GM23338 (cell line): ENCODE data around the gene USP48. TPM values are rescaled to one million over a fixed set of nuclear protein-coding genes. Genes with fewer than 3 reads are reported as not detected.

ENCODE experiments used
- ATAC-seq: fragments of 200-7000 bp; cut with Tn5 transposase; 3 replicates; pipeline ENCODE4 v1.9.1; 2020
- DNase-seq: peaks from one replicate; pipeline ENCODE4 v3.0.0-alpha.2; 2015; ENCODE audit warnings: low spot score
- H2AFZ ChIP-seq: fragments of 200-600 bp; sonication (generic); 2 replicates; pipeline ENCODE4 v1.8.0; 2016; ENCODE audit warnings: antibody characterized with exemption, mild to moderate bottlenecking, moderate library complexity
- H3F3A ChIP-seq: fragments of 200-600 bp; sonication (generic); replicated peaks from 2 replicates; pipeline ENCODE4 v1.8.0; 2017; ENCODE audit warnings: antibody characterized with exemption, mixed run types, low read depth
- H3K27ac ChIP-seq: fragments of 200-600 bp; sonication (generic); 2 replicates; pipeline ENCODE4 v1.6.1; 2016; ENCODE audit warnings: low read depth
- H3K27me3 ChIP-seq: fragments of 200-600 bp; sonication (generic); 2 replicates; pipeline ENCODE4 v1.8.0; 2016; ENCODE audit warnings: mild to moderate bottlenecking, mixed run types, moderate library complexity; ENCODE audit not compliant: insufficient read depth
- H3K36me3 ChIP-seq: fragments of 200-600 bp; sonication (generic); 2 replicates; pipeline ENCODE4 v1.8.0; 2016; ENCODE audit warnings: mild to moderate bottlenecking; ENCODE audit not compliant: insufficient read depth
- H3K4me1 ChIP-seq: fragments of 200-600 bp; sonication (generic); 2 replicates; pipeline ENCODE4 v1.8.0; 2016; ENCODE audit warnings: mild to moderate bottlenecking, moderate library complexity; ENCODE audit not compliant: insufficient read depth
- H3K4me2 ChIP-seq: fragments of 200-600 bp; sonication (generic); 2 replicates; pipeline ENCODE4 v1.7.1; 2017; ENCODE audit warnings: mixed run types
- H3K4me3 ChIP-seq: fragments of 200-600 bp; sonication (generic); 2 replicates; pipeline ENCODE4 v1.6.1; 2016; ENCODE audit warnings: mixed run types
- H3K79me2 ChIP-seq: fragments of 200-600 bp; sonication (generic); replicated peaks from 2 replicates; pipeline ENCODE4 v1.8.0; 2017; ENCODE audit warnings: mild to moderate bottlenecking; ENCODE audit not compliant: insufficient read depth
- H3K9me2 ChIP-seq: fragments of 200-600 bp; sonication (generic); 2 replicates; pipeline ENCODE4 v1.8.0; 2017; ENCODE audit not compliant: insufficient read depth
- H4K20me1 ChIP-seq: fragments of 200-600 bp; sonication (generic); replicated peaks from 2 replicates; pipeline ENCODE4 v1.8.0; 2017; ENCODE audit warnings: mild to moderate bottlenecking; ENCODE audit not compliant: insufficient read depth
- H3K27ac Mint-ChIP-seq: 2 replicates; pipeline ENCODE4 v1.8.0; 2020; ENCODE audit warnings: inconsistent platforms, mild to moderate bottlenecking, moderate library complexity, mixed read lengths
- H3K27me3 Mint-ChIP-seq: 3 replicates; pipeline ENCODE4 v1.8.0; 2022; ENCODE audit warnings: low read depth, mild to moderate bottlenecking, moderate library complexity, mixed read lengths, inconsistent platforms; ENCODE audit not compliant: insufficient read depth, poor library complexity
- H3K36me3 Mint-ChIP-seq: 3 replicates; pipeline ENCODE4 v1.8.0; 2021; ENCODE audit warnings: low read depth, mild to moderate bottlenecking, inconsistent platforms, moderate library complexity, mixed read lengths
- H3K4me1 Mint-ChIP-seq: 3 replicates; pipeline ENCODE4 v1.8.0; 2020; ENCODE audit warnings: mild to moderate bottlenecking, inconsistent platforms, mixed read lengths
- H3K4me3 Mint-ChIP-seq: 3 replicates; pipeline ENCODE4 v1.8.0; 2021; ENCODE audit warnings: moderate library complexity, mild to moderate bottlenecking, inconsistent platforms, mixed read lengths
- H3K9me3 Mint-ChIP-seq: 3 replicates; pipeline ENCODE4 v1.8.0; 2020; ENCODE audit warnings: moderate library complexity, mild to moderate bottlenecking, inconsistent platforms, mixed read lengths
- CREB1 ChIP-seq: fragments of 250-450 bp; sonication (Bioruptor Pico); IDR thresholded peaks from 2 replicates; pipeline ENCODE4 v1.5.0; 2020; ENCODE audit warnings: low read depth, mild to moderate bottlenecking, moderate library complexity
- CTCF ChIP-seq, 2 experiments: fragments of 200-600 bp in 1 of 2; sonication (generic) in 1 of 2; conservative IDR thresholded peaks; 2 replicates each; pipeline versions ENCODE4 v1.5.1 to v1.6.1; 2016 to 2017; ENCODE audit warnings: antibody characterized with exemption in 2 of 2, low read depth in 2 of 2, mild to moderate bottlenecking in 2 of 2, moderate library complexity in 1 of 2
- ETS1 ChIP-seq: IDR thresholded peaks from 2 replicates; pipeline ENCODE4 v1.6.1; 2016; ENCODE audit warnings: antibody characterized with exemption
- EZH2 ChIP-seq: fragments of 200-600 bp; sonication (generic); IDR thresholded peaks from one replicate; pipeline ENCODE4 v1.8.0; 2017; ENCODE audit warnings: antibody characterized with exemption, mild to moderate bottlenecking, low read depth; ENCODE audit not compliant: unreplicated experiment
- EZH2phosphoT487 ChIP-seq: fragments of 200-600 bp; sonication (generic); IDR thresholded peaks from one replicate; pipeline ENCODE4 v1.8.1; 2018; ENCODE audit warnings: antibody characterized with exemption; ENCODE audit not compliant: unreplicated experiment
- JUNB ChIP-seq: IDR thresholded peaks from one replicate; pipeline ENCODE4 v1.6.1; 2016; ENCODE audit warnings: antibody characterized with exemption; ENCODE audit not compliant: unreplicated experiment
- NANOG ChIP-seq: IDR thresholded peaks from 2 replicates; pipeline ENCODE4 v1.6.1; 2016; ENCODE audit warnings: antibody characterized with exemption, borderline replicate concordance
- POLR2AphosphoS5 ChIP-seq: IDR thresholded peaks from 2 replicates; pipeline ENCODE4 v1.6.1; 2016; ENCODE audit warnings: antibody characterized with exemption, low read depth
- REST ChIP-seq: IDR thresholded peaks from one replicate; pipeline ENCODE4 v1.6.1; 2018; ENCODE audit warnings: antibody characterized with exemption; ENCODE audit not compliant: unreplicated experiment
- STAT1 ChIP-seq: IDR thresholded peaks from one replicate; pipeline ENCODE4 v1.6.1; 2016; ENCODE audit warnings: antibody characterized with exemption; ENCODE audit not compliant: unreplicated experiment
- ZNF114 ChIP-seq: fragments of 250-450 bp; sonication (Bioruptor Pico); IDR thresholded peaks from 2 replicates; pipeline ENCODE4 v1.5.0; 2020; ENCODE audit warnings: mild to moderate bottlenecking, moderate library complexity
- ZNF331 ChIP-seq: fragments of 250-450 bp; sonication (Bioruptor Pico); IDR thresholded peaks from 2 replicates; pipeline ENCODE4 v1.5.0; 2020; ENCODE audit warnings: low read depth, mild to moderate bottlenecking, moderate library complexity
- ZNF462 ChIP-seq: fragments of 250-450 bp; sonication (Bioruptor Pico); IDR thresholded peaks from 2 replicates; pipeline ENCODE4 v1.5.0; 2020; ENCODE audit warnings: mild to moderate bottlenecking, moderate library complexity
- polyA plus RNA-seq: library from polyadenylated mRNA; unstranded; fragments of >200 nt; fragmentation: Nextera tagmentation; extraction: Ambion mirVana; gene quantifications from 2 replicates; pipeline ENCODE4 v1.2.1, GENCODE V29; 2016
- total RNA-seq: library from RNA; depleted of rRNA; stranded (reverse); fragments of >200 nt; shearing (Covaris generic); gene quantifications from 2 replicates; pipeline ENCODE4 v1.2.3, GENCODE V29; 2014

Gene USP48
- total and polyA plus RNA-seq, 2 experiments from 2014 or later: 85.9 to 151 TPM

GRCh38 chr1:21662426-21663247, 120.3 kb downstream of the USP48 start:
- Histone ChIP-seq H3K27me3 (peaks cover 17% of the 10 kb centered on the region), H3K9me2 (no peaks in the 10 kb centered on the region), H2AFZ (no peak overlapping the region), H3K36me3 (no peaks in the 10 kb centered on the region), H3K4me3 (no peak overlapping the region), H3K4me2 (no peak overlapping the region), H3K27ac (no peak overlapping the region), H4K20me1 (no peaks in the 10 kb centered on the region), H3K79me2 (no peaks in the 10 kb centered on the region), H3K4me1 (no peaks in the 10 kb centered on the region; the same call in 1 of the 2 replicates), H3F3A (0 out of 2 replicates have a peak, but pooled peaks cover 4% of the 10 kb centered on the region)
- Mint-ChIP-seq H3K9me3 (no peaks in the 10 kb centered on the region), H3K4me1 (peaks cover 20% of the 10 kb centered on the region), H3K4me3 (no peak overlapping the region), H3K36me3 (no peaks in the 10 kb centered on the region), H3K27me3 (peaks cover 25% of the 10 kb centered on the region), H3K27ac (no peak overlapping the region)
- TF ChIP-seq POLR2AphosphoS5: no peak
- TF ChIP-seq EZH2phosphoT487: no peak
- no peak for TF ChIP-seq CTCF (conservative IDR thresholded peaks at IDR 0.05; ENCODE audit: low read depth in 2 of 2)
- TF ChIP-seq CREB1 (CRISPR knock-in tag): no peak
- no peak for TF ChIP-seq NANOG
- TF ChIP-seq JUNB: no peak
- TF ChIP-seq REST: no peak
- TF ChIP-seq ZNF462 (CRISPR knock-in tag): no peak
- no peak for TF ChIP-seq ZNF114 (CRISPR knock-in tag)
- no peak for TF ChIP-seq EZH2
- TF ChIP-seq ETS1: no peak
- TF ChIP-seq ZNF331: no peak
- no peak for TF ChIP-seq STAT1
- ATAC-seq: no peak
- no peak for DNase-seq
